Measurements from ENCODE around the gene FMNL1. TPM values are rescaled to one million over a fixed set of nuclear protein-coding genes. Genes with fewer than 3 reads are reported as not detected.
A peak's percentile ranks its signal among the peaks of the same experiment; 100 is the strongest.

FMNL1 gene
- total RNA-seq, 4 donors from 2014 or later: 8.3 to 13.6 (median 8.8) TPM

- TF ChIP-seq CTCF (IDR thresholded peaks at IDR 0.05): no peak
- TF ChIP-seq POLR2A (IDR thresholded peaks at IDR 0.05): no peak
- 65 to 66% methylated on average over 8 to 9 of the region's 9 CpGs for WGBS, 2 donors
- intact Hi-C loops (cut with DNase I; ENCODE audit: low total_unique reads): no loop called here
These were observed 3.0 kb downstream of the FMNL1 start for GRCh38 chr17:45224671-45225050.

GRCh38 chr17:45225051-45225700 is 3.5 kb downstream of the FMNL1 start:
- no peak overlapping the region for H3K4me3 ChIP-seq (ENCODE audit: low read depth, poor library complexity, severe bottlenecking)
- peak in 1 of 2 donors; percentile 85 for DNase-seq (ENCODE audit: low spot score in 2 of 2)
- 64 to 83% methylated on average over 7 of the region's 7 CpGs for WGBS, 2 donors
- no peak for TF ChIP-seq POLR2A (IDR thresholded peaks at IDR 0.05)
- no peak for TF ChIP-seq CTCF (IDR thresholded peaks at IDR 0.05)
- intact Hi-C loops (cut with DNase I; ENCODE audit: low total_unique reads): no loop called here

More at GRCh38 chr17:45224671-45225050, 3.0 kb downstream of the FMNL1 start:
- DNase-seq (ENCODE audit: low spot score in 2 of 2): no peak
- no peak overlapping the region for H3K4me3 ChIP-seq (ENCODE audit: low read depth, poor library complexity, severe bottlenecking)

DNA sequence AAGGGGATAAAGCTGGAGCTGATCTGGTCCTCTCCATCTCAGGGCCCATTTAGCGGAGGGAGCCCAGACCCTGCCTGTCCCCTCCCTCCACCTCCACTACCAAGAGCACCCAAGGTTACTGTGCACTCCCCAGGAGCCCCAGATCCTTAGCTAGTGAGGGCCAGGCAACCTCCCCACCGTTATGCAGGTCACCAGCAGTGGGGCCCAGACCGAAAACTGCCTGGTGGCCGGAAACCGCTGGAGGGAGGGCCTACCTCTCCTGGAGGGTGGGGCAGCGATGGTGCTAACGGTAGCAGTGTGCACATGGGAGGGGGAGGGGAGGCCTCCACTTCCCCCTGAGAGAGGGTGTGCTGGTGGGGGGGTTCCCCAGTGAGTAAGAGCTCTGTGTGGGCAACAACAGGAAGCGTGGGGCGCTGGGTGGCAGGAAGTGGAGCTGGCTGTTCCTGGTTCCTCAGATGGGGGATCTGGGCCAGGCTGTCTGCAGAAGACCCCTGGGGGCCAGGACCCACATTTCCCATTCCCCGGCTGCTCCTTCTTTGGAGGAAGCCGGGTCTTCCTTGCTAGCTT is 4.4 kb downstream of the FMNL1 start:
- peak; percentile 77 to 95 for DNase-seq (ENCODE audit: low spot score in 2 of 2)
- no peak for TF ChIP-seq POLR2A (IDR thresholded peaks at IDR 0.05)
- no peak for TF ChIP-seq CTCF (IDR thresholded peaks at IDR 0.05)
- WGBS, 2 donors: 73 to 80% methylated on average over 11 of the region's 11 CpGs
- intact Hi-C loops (cut with DNase I; ENCODE audit: low total_unique reads): no loop called here
- no peak overlapping the region for H3K4me3 ChIP-seq (ENCODE audit: low read depth, poor library complexity, severe bottlenecking)

DNA sequence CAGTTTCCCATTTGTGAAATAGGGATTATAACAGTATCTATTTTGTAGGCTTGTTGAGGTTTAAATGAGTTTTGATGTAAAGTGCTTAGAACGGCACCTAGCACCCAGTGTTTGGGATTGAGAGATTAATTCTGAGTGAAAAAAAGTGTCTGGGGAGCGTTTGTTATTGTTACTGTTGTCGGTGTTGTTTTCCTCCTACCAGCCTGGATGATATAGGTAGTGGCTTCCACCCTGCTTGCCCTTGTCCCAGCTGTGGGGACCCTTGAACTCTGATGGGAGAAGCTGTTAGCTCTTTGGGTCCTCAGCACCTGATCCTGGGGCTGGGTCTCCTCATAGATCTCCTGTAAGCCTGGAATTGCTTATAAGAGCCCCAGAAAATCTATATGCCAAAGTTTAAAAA is 4.9 kb downstream of the FMNL1 start:
- TF ChIP-seq POLR2A (IDR thresholded peaks at IDR 0.05): no peak
- 76% methylated on average over 3 of the region's 3 CpGs for WGBS, 2 donors
- no peak overlapping the region for H3K4me3 ChIP-seq (ENCODE audit: low read depth, poor library complexity, severe bottlenecking)
- intact Hi-C loops (cut with DNase I; ENCODE audit: low total_unique reads): no loop called here
- DNase-seq (ENCODE audit: low spot score in 2 of 2): no peak

- no peak overlapping the region for H3K4me3 ChIP-seq (ENCODE audit: low read depth, poor library complexity, severe bottlenecking)
- DNase-seq (ENCODE audit: low spot score in 2 of 2): peak in 1 of 2 donors; percentile 88
- intact Hi-C loops (cut with DNase I; ENCODE audit: low total_unique reads): no loop called here
- TF ChIP-seq CTCF (IDR thresholded peaks at IDR 0.05) (no peak), POLR2A (IDR thresholded peaks at IDR 0.05) (no peak)
- WGBS, 2 donors: 64 to 75% methylated on average over 8 of the region's 8 CpGs
These were observed 5.6 kb downstream of the FMNL1 start for GRCh38 chr17:45227101-45227925.
